RPMI7951 (cell line): ENCODE data around the gene HOXB7. TPM values are rescaled to one million over a fixed set of nuclear protein-coding genes. Genes with fewer than 3 reads are reported as not detected.

Experiments used
- DNase-seq: peaks from one replicate; pipeline ENCODE4 v3.0.0-alpha.2; 2012; ENCODE audit warnings: low read depth
- total RNA-seq: library from RNA; depleted of rRNA; stranded (reverse); fragments of >200 nt; shearing (Covaris generic); gene quantifications from 2 replicates; pipeline ENCODE4 v1.2.3, GENCODE V29; 2014

HOXB7 gene
- total RNA-seq, 1 experiment from 2014 or later: 26.1 TPM

- DNase-seq: no peak
These were observed 31.4 kb downstream of the HOXB7 start for GRCh38 chr17:48579471-48579759.

GRCh38 chr17:48578616-48579470 lies 32.0 kb downstream of the HOXB7 start:
- DNase-seq: no peak

GRCh38 chr17:48577946-48578615 lies 32.7 kb downstream of the HOXB7 start, which contains the start of gene HOXB4:
TSS of gene HOXB4 (minus strand) at chr17:48578350. CDS start at chr17:48578319, 31 bp downstream.
- peak; percentile 61 for DNase-seq

- no peak for DNase-seq
These were observed 33.4 kb downstream of the HOXB7 start for GRCh38 chr17:48577330-48577945.

GRCh38 chr17:48576479-48577309 lies 34.1 kb downstream of the HOXB7 start:
- DNase-seq: peak; percentile 68

- no peak for DNase-seq
These were observed 34.9 kb downstream of the HOXB7 start for GRCh38 chr17:48575673-48576478.

GRCh38 chr17:48575066-48575582 lies 35.7 kb downstream of the HOXB7 start:
- peak; percentile 24 for DNase-seq

- DNase-seq: no peak
These were observed 36.2 kb downstream of the HOXB7 start for GRCh38 chr17:48574505-48575065.

GRCh38 chr17:48571826-48572417 lies 38.9 kb downstream of the HOXB7 start:
- no peak for DNase-seq

GRCh38 chr17:48571024-48571818 lies 39.6 kb downstream of the HOXB7 start:
- DNase-seq: no peak

GRCh38 chr17:48570325-48571023 lies 40.3 kb downstream of the HOXB7 start:
- DNase-seq: no peak

- no peak for DNase-seq
These were observed 41.0 kb downstream of the HOXB7 start for GRCh38 chr17:48569674-48570324.

- no peak for DNase-seq
These were observed 41.6 kb downstream of the HOXB7 start for GRCh38 chr17:48569240-48569582.

- no peak for DNase-seq
These were observed 42.1 kb downstream of the HOXB7 start for GRCh38 chr17:48568499-48569239.

GRCh38 chr17:48567646-48568354 lies 43.0 kb downstream of the HOXB7 start:
- DNase-seq: no peak

- no peak for DNase-seq
These were observed 43.6 kb downstream of the HOXB7 start for GRCh38 chr17:48567209-48567608.

- DNase-seq: no peak
These were observed 44.1 kb downstream of the HOXB7 start for GRCh38 chr17:48566717-48567116.
